Left renal cortex interstitium (tissue), 4 donors: ENCODE measurements around the gene HRH1. TPM values are rescaled to one million over a fixed set of nuclear protein-coding genes. Genes with fewer than 3 reads are reported as not detected.
"Not testable (repeated sequence)": the region's sequence is repeated elsewhere in the genome, so short reads cannot be mapped to it uniquely, and the experiment has no call there.

Experiments
- DNase-seq, 4 donors: peaks; one replicate each; pipeline ENCODE4 v3.0.0-alpha.2; 2013; ENCODE audit warnings: low read depth in 4 of 4, low spot score in 2 of 4, missing footprints in 1 of 4
- polyA plus RNA-seq, 4 donors: library from polyadenylated mRNA; unstranded; fragments of 120-200 nt; gene quantifications; one replicate each; pipeline ENCODE4 v1.2.1, GENCODE V29; 2013; ENCODE audit not compliant: insufficient read length in 4 of 4

The HRH1 gene
- polyA plus RNA-seq, 4 donors = 1.5 to 2.8 (median 2.1) TPM

DNA sequence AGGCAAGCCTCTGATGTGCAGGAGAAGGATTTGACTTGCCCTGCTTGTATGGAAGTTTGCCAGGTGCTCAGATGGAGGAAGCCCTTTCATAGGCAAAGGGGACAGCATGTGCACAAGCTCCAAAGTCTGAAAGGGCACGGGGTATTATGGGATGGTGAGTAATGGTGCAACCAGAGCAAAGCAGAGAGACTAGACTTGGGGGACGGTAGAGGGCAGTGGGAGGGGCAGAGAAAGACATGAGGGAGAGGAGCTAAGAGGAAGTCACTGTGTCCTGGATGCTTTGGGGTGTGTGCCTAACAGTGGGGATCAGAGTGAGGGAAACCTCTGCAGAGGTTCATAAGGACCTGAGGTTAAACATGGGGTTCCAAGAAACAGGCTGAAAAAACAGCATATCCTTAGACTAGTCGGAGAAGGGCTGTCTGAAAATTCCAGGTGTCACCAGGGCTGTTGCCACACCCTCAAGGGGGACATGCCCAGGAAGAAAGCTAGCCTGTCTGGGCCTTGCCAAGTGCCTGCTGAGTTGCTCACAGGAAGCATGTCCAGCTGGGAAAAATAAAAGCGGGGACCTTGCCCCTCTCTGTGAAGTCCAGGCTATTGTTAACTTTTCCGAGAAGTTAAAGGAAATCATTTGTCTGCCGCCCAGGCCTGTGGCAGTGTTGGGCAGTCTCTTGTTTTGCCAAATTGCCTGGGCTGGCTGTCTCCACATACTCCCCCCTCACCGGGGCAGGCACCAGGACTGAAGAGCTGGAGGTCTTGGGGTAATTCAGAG is 47.1 kb downstream of the HRH1 start:
- no peak for DNase-seq

- no peak for DNase-seq
Observed at GRCh38 chr3:11203961-11204360, 49.7 kb downstream of the HRH1 start.

- no peak for DNase-seq
Observed at GRCh38 chr3:11204697-11205348, 50.5 kb downstream of the HRH1 start.

DNA sequence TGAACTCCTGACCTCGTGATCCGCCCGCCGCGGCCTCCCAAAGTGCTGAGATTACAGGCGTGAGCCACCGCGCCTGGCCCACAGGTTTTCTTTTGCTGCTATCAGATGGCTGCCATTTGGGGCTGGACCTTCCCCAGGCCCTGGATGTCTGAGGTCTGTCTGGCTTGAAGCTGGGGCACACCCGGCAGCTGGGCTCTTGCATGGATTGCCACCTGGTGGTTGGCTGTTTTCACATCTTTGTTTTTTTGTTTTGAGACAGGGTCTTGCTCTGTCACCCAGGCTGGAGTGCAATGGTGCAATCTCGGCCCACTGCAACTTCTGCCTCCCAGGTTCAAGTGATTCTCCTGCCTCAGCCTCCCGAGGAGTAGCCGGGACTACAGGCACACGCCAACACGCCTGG is 51.6 kb downstream of the HRH1 start:
- DNase-seq = not testable (repeated sequence)

DNA sequence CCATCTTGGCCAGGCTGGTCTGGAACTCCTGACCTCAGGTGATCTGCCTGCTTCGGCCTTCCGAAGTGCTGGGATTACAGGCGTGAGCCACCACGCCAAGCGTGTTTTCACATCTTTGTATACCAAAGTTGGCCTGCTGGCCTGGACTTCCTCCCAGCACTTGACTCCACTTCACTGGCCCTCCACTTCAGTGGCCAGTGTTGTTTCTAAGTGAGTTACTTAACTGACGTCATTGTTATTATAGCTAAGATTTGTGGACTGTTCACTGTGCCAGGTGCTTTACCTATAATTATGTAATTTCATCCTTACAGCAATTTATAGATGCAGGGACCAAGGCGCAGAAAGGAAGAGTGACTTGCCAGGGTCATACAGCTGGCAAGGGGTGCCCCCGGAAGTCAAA is 52.0 kb downstream of the HRH1 start:
- no peak for DNase-seq

DNA sequence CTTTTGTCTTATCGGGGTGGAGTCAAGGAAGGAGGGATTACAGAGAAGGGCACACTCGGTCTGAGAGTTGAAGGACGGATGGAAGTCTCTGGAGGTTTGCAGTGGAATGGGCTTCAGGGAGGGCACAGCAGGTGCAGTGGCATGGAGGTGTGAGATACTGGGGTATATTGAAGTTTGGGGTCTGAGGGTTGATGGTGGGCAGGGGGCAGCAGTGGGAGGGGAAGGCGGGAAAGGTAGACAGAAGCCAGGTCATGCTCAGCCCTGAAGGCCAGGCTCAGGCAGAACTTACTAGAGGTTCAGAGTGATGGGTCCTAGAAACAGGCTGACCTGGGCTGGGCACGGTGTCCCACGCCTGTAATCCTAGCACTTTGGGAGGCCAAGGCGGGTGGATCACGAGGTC is 52.7 kb downstream of the HRH1 start:
- no peak for DNase-seq

DNA sequence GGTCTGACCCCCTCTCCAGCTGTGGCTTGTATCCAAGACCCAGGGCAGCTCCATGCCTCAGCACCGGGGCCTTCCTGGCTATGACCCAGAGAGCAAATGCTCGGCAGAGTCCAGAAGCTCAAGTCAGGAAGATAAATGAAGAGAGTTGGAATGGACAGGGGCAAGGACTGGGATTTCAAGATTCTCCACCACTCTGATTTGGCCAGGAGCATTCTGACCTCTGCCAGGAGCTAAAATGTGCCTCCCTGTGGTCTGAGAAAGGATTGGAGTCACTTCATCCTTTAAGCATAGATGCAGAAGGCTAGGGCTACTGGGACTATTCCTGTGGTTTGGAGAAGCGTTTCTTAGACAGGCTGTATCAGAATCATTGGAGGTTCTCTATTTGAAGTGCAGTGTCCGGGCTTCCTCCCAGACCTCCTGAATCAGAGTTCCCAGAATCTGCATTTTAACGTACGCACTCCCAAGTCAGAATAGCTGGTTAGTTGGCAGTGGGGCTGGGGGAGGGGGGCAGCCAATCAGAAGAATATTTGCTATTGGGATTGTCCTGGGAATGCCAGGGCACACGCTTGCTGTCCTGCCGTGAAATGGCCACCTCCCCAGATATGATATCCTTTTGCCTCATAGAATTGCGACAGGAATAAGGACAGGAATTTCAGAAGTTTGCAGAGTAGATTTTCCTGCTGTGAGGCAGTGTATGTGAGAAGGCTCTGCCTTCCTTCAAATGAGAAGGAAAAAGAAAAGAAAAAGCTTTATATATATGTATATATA is 57.4 kb downstream of the HRH1 start:
- no peak for DNase-seq

DNA sequence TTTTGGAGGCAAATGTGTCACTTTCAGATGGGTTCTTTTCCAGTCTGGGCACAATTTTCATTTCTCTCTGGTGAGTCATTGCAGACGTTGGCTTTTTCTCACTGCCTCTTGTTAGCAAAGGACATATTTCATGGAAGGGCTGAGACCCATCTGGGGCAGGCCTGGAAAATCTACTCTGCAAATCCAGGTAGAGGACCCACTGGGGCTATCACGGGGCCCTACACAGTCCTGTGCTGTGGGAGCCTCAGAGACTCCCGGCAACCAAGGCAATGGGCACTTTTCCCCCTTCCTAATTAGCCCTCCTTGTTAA is 58.0 kb downstream of the HRH1 start:
- DNase-seq = no peak

GRCh38 chr3:11212784-11213183 is 58.5 kb downstream of the HRH1 start:
- no peak for DNase-seq

GRCh38 chr3:11213810-11214450 is 59.6 kb downstream of the HRH1 start:
- no peak for DNase-seq

DNA sequence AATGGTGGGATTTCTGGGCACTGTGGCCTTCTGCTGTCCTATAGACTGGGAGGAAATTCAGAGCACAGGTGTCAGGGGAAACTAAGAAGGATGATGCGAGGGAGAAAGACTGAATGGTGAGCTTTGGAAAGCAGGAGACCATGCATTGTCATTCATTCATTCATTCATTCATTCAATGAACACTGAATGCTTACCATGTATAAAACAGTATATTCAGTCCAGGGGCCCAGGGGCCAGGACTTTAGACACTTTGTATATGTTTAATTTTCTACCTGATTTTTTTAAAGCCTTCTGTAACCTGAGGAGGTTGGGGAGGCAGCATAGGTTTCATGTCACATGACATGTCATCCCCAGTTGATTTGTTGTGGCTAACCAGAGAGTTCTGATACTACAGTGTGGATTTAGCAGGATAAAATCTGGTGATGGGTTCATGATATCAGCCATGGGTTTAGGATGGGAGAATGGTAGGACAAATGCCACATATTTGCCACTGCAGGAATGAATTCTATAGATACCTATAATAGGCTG is 60.2 kb downstream of the HRH1 start:
- no peak for DNase-seq

GRCh38 chr3:11217370-11217769 is 63.1 kb downstream of the HRH1 start:
- DNase-seq = not testable (repeated sequence)

DNA sequence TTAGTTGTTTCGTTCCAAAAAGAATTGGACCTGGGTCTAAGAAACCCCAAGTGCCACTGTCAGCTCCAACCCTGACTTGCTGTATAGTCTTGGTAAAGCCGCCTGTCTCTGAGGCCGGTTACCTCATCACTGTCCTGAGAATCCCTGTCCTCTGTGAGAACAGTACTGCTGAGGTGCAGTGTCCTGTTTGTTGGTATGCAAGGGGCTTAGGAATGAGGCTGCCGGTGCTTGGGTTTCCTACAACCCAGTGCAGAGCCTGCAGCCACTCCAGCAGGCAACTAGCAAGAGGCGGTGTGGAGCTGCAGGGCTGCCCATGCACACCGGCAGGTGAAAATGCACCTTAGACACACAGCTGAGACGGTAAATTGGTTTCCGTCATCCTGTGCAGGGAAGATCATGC is 65.9 kb downstream of the HRH1 start:
- DNase-seq = no peak

GRCh38 chr3:11221818-11222415 is 67.6 kb downstream of the HRH1 start:
- DNase-seq = no peak

DNA sequence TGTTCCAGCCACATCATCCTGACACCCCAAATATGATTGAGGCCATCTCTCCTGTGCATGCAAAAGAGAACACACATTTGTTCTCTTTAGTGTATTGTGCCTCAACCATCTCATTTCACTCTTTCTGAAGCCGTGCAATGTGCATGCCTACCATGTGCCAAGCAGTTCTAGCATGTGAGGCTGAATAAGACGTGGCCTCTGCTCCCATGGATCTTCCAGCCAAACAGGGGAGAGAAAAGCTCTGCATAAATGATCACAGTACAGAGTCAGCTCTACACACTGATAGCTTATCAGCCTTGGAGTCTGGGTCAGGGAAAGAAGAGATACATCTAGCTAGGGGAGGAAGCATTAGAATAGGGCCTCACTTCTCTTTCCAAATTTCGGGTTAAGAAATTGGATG is 69.7 kb downstream of the HRH1 start:
- no peak for DNase-seq

- no peak for DNase-seq
Observed at GRCh38 chr3:11224870-11225229, 70.6 kb downstream of the HRH1 start.

GRCh38 chr3:11226042-11226370 is 71.7 kb downstream of the HRH1 start:
- no peak for DNase-seq

- no peak for DNase-seq
Observed at GRCh38 chr3:11228041-11228440, 73.7 kb downstream of the HRH1 start.

DNA sequence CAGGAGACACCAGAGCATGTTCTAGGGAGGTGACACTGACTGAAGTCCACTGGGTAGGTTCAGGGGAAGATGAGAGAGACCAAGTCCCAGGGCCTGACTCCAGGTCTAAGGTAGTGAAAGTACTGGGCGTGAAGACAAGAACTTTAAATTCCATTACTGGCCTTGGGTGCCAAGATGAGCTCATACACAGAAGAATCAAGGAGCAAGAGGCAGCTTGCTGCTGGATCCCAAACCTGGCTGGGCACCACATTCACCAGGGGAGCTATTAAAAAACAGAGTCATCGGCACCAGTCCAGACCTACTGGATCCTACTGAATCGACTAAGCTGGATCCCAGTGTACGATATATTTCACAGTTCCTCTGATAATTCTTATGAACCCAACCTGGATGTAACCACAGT is 75.8 kb downstream of the HRH1 start:
- DNase-seq = no peak

GRCh38 chr3:11230832-11231231 is 76.5 kb downstream of the HRH1 start:
- no peak for DNase-seq

- DNase-seq = no peak
Observed at GRCh38 chr3:11235385-11235784, 81.1 kb downstream of the HRH1 start.
